OCI-LY7 (cell line): ENCODE measurements around the gene FAM151A. TPM values are rescaled to one million over a fixed set of nuclear protein-coding genes. Genes with fewer than 3 reads are reported as not detected.

Source experiments
- BruUV-seq: library from RNA; stranded (reverse); fragments of 400-500 nt; replicated peaks from 2 replicates; lab custom pipeline; 2021; lab: Mats Ljungman, UMichigan
- CTCF ChIA-PET: fragments of 300-600 bp; sonication (Branson Sonifier 250); formaldehyde crosslinking; loops from one replicate; lab custom pipeline; 2022; ENCODE audit warnings: antibody characterized with exemption; ENCODE audit not compliant: unreplicated experiment; lab: Charles Lee
- POLR2A ChIA-PET: fragments of 300-600 bp; sonication (Branson Sonifier 250); formaldehyde crosslinking; loops from one replicate; lab custom pipeline; 2022; ENCODE audit warnings: antibody characterized with exemption; lab: Charles Lee
- DNase-seq: peaks from one replicate; pipeline ENCODE4 v3.0.0-alpha.2; 2015; ENCODE audit warnings: low spot score
- H2AFZ ChIP-seq: fragments of 200-600 bp; sonication (generic), shearing (Covaris generic); 2 replicates; pipeline ENCODE4 v1.6.1; 2014; ENCODE audit warnings: mild to moderate bottlenecking, antibody characterized with exemption, low read length, moderate library complexity
- H3K27ac ChIP-seq: fragments of 200-600 bp; sonication (generic); 2 replicates; pipeline ENCODE4 v1.5.1; 2014; ENCODE audit warnings: mixed run types, low read depth, mild to moderate bottlenecking, moderate library complexity, low read length, inconsistent platforms; ENCODE audit not compliant: poor library complexity, severe bottlenecking
- H3K36me3 ChIP-seq: fragments of 200-600 bp; sonication (generic); 2 replicates; pipeline ENCODE4 v1.6.1; 2014; ENCODE audit warnings: mild to moderate bottlenecking, antibody characterized with exemption, low read length, moderate library complexity, mixed read lengths; ENCODE audit not compliant: insufficient read depth
- H3K4me1 ChIP-seq: fragments of 200-600 bp; sonication (generic); 2 replicates; pipeline ENCODE4 v1.5.1; 2014; ENCODE audit warnings: mild to moderate bottlenecking, low read length; ENCODE audit not compliant: insufficient read depth, poor library complexity, severe bottlenecking
- H3K4me2 ChIP-seq: fragments of 200-600 bp; sonication (generic); 2 replicates; pipeline ENCODE4 v1.6.1; 2014; ENCODE audit warnings: mild to moderate bottlenecking, low read length
- H3K4me3 ChIP-seq: fragments of 200-600 bp; sonication (generic); 2 replicates; pipeline ENCODE4 v1.5.1; 2014; ENCODE audit warnings: mild to moderate bottlenecking, low read depth, low read length; ENCODE audit not compliant: poor library complexity, severe bottlenecking
- H3K79me2 ChIP-seq: fragments of 200-600 bp; sonication (generic); 2 replicates; pipeline ENCODE4 v1.6.1; 2016; ENCODE audit warnings: low read depth, mild to moderate bottlenecking, low read length, moderate library complexity, mixed read lengths; ENCODE audit not compliant: insufficient read depth
- H3K9me2 ChIP-seq: fragments of 200-600 bp; sonication (generic); 2 replicates; pipeline ENCODE4 v1.6.1; 2016; ENCODE audit warnings: mild to moderate bottlenecking, low read length, mixed read lengths; ENCODE audit not compliant: insufficient read depth
- H3K9me3 ChIP-seq: fragments of 200-600 bp; sonication (generic); 2 replicates; pipeline ENCODE4 v1.6.1; 2014; ENCODE audit warnings: mild to moderate bottlenecking, mixed run types, low read length, mixed read lengths
- H4K20me1 ChIP-seq: fragments of 200-600 bp; sonication (generic); 2 replicates; pipeline ENCODE4 v1.6.1; 2014; ENCODE audit warnings: mild to moderate bottlenecking, antibody characterized with exemption, low read length, moderate library complexity, mixed read lengths; ENCODE audit not compliant: insufficient read depth
- CTCF ChIP-seq: fragments of 200-600 bp; sonication (generic); conservative IDR thresholded peaks from 2 replicates; pipeline ENCODE4 v1.5.1; 2014; ENCODE audit warnings: mild to moderate bottlenecking, antibody characterized with exemption, low read length, moderate library complexity, mixed read lengths
- EZH2phosphoT487 ChIP-seq: fragments of 200-600 bp; sonication (generic); IDR thresholded peaks from 2 replicates; pipeline ENCODE4 v1.6.1; 2018; ENCODE audit warnings: low read depth, borderline replicate concordance, mild to moderate bottlenecking, mixed run types, antibody characterized with exemption, low read length, moderate library complexity, mixed read lengths
- intact Hi-C: fragments of 100-400 bp; cut with micrococcal nuclease; formaldehyde crosslinking; loops from one replicate; pipeline ENCODE4 v1.10.0; 2022; ENCODE audit not compliant: unreplicated experiment
- total RNA-seq, 2 experiments: library from RNA; depleted of rRNA in 1 of 2; stranded (reverse); fragments of >200 nt in 1 of 2; shearing (Covaris generic) in 1 of 2; gene quantifications; 2 replicates each; pipeline ENCODE4 v1.2.3, GENCODE V29; 2014 to 2022

FAM151A gene
- total RNA-seq, 2 experiments from 2014 or later = not detected

- ChIA-PET CTCF (no interaction called here), POLR2A (interaction anchor here (0.6 kb wide), 1 partner anchor 237 kb away, joined by 5 read pairs; no protein-coding TSS in a partner anchor)
Observed at GRCh38 chr1:54611621-54612020, 11.7 kb downstream of the FAM151A start.

GRCh38 chr1:54610601-54611580 lies 12.4 kb downstream of the FAM151A start:
- Histone ChIP-seq H4K20me1 (no peaks in the 10 kb centered on the region), H3K27ac (no peak overlapping the region), H3K4me3 (no peak overlapping the region), H3K4me2 (no peak overlapping the region), H3K79me2 (no peaks in the 10 kb centered on the region), H3K36me3 (no peaks in the 10 kb centered on the region), H2AFZ (no peak overlapping the region), H3K9me2 (no peaks in the 10 kb centered on the region), H3K4me1 (no peaks in the 10 kb centered on the region), H3K9me3 (no peaks in the 10 kb centered on the region)
- ChIA-PET POLR2A (no interaction called here), CTCF (no interaction called here)
- intact Hi-C loops = no loop called here
- no TSS peak for BruUV-seq
- no peak for DNase-seq
- no peak for TF ChIP-seq EZH2phosphoT487
- TF ChIP-seq CTCF = no peak

More at GRCh38 chr1:54611621-54612020, 11.7 kb downstream of the FAM151A start:
- Histone ChIP-seq H3K9me2 (no peaks in the 10 kb centered on the region), H3K4me3 (no peak overlapping the region), H3K9me3 (no peaks in the 10 kb centered on the region), H3K79me2 (no peaks in the 10 kb centered on the region), H3K4me1 (no peaks in the 10 kb centered on the region), H3K4me2 (no peak overlapping the region), H3K27ac (no peak overlapping the region), H4K20me1 (no peaks in the 10 kb centered on the region), H2AFZ (no peak overlapping the region), H3K36me3 (no peaks in the 10 kb centered on the region)
- BruUV-seq = no TSS peak
- no peak for TF ChIP-seq CTCF
- TF ChIP-seq EZH2phosphoT487 = no peak
- DNase-seq = no peak
- intact Hi-C loops = no loop called here

- no peaks in the 10 kb centered on the region for H3K79me2 ChIP-seq
- H4K20me1 ChIP-seq = no peaks in the 10 kb centered on the region
- H3K9me2 ChIP-seq = no peaks in the 10 kb centered on the region
- H3K4me2 ChIP-seq = no peak overlapping the region
- H3K4me3 ChIP-seq = no peak overlapping the region
- TF ChIP-seq CTCF (no peak), EZH2phosphoT487 (no peak)
- DNase-seq = no peak
- H2AFZ ChIP-seq = no peak overlapping the region
- peaks cover under 1% of the 10 kb centered on the region for H3K4me1 ChIP-seq
- ChIA-PET POLR2A (no interaction called here), CTCF (no interaction called here)
- no peak overlapping the region for H3K27ac ChIP-seq
- H3K36me3 ChIP-seq = no peaks in the 10 kb centered on the region
- BruUV-seq = no TSS peak
- H3K9me3 ChIP-seq = no peaks in the 10 kb centered on the region
- intact Hi-C loops = no loop called here
Observed at GRCh38 chr1:54610048-54610447, 13.3 kb downstream of the FAM151A start.
